ENCODE results near the gene HTR3A. TPM values are rescaled to one million over a fixed set of nuclear protein-coding genes. Genes with fewer than 3 reads are reported as not detected.

Gene HTR3A
- total RNA-seq, 2 donors from 2014 or later: not detected

DNA sequence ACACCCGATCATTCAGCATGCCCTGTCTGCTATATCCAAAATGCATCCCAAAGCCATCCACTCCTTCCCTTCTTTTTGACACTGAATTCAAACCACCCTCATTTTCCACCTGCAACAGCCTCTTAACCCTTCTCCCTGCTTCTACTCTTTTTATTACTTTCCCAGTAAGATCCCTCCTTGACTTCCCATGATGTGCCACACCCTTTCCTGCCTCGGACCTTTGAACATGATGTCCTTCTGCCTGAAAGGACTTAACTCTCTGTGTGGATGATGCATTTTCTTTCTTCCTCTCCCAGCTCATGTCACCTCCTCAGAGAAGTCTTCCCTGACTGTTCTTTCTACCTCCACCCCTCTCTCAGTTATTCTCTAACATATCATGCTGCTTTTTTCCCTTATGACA, 36.5 kb downstream of the HTR3A start:
- Mint-ChIP-seq H3K27ac (no peak overlapping the region), H3K4me1 (ENCODE audit: low read depth) (no peaks in the 10 kb centered on the region), H3K4me3 (no peak overlapping the region), H3K36me3 (ENCODE audit: insufficient read depth in 2 of 2) (no peaks in the 10 kb centered on the region), H3K9me3 (no peaks in the 10 kb centered on the region), H3K27me3 (ENCODE audit: low read depth) (peaks cover 17% of the 10 kb centered on the region)
- no peak for DNase-seq
- no peak for ATAC-seq (replicated peaks in 1 of 2)

DNA sequence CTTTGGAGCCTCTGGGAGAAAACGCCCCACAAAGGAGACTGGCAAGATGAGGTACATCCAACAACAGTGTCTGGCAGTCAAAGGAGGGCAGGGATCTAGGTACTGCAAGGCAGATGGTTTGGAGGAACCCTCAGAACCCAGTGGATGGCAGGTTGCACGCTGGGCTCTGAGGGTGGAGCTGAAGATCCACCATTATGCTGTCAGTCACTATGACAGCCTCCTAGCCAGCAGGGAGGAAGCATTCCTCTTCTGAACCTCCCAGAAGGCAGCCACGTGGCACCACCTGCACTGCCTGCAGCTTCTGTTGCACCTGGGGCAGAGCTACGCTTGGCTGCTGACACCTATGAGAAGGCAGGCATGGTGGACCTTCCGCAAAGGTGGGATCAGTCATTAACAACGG, 40.2 kb downstream of the HTR3A start:
- Mint-ChIP-seq H3K4me3 (no peak overlapping the region), H3K27ac (no peak overlapping the region), H3K27me3 (ENCODE audit: low read depth) (peaks cover 11% of the 10 kb centered on the region), H3K4me1 (ENCODE audit: low read depth) (no peaks in the 10 kb centered on the region), H3K9me3 (no peaks in the 10 kb centered on the region), H3K36me3 (ENCODE audit: insufficient read depth in 2 of 2) (no peaks in the 10 kb centered on the region)
- no peak for ATAC-seq (replicated peaks in 1 of 2)
- no peak for DNase-seq

DNA sequence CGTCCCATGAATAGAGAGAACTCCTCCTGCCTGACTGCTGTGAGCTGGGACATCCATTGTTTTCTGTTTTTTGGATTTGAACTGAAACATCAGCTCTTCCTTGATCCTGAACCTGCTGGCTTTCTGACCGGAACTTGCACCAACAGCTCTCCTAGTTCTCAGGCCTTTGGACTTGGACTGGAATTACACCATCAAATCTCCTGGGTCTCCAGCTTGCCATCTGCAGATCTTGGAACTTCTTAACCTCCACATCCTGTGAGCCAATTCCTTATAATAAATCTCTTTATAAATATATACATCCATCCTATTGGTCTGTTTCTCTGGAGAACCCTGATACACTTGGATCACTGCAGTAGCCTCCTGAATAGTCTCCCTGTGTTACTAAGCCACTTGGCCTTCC, 42.1 kb downstream of the HTR3A start:
- ATAC-seq (replicated peaks in 1 of 2) (no peak), DNase-seq (no peak)
- no peak overlapping the region for H3K27ac Mint-ChIP-seq
- no peaks in the 10 kb centered on the region for H3K36me3 Mint-ChIP-seq (ENCODE audit: insufficient read depth in 2 of 2)
- no peaks in the 10 kb centered on the region for H3K9me3 Mint-ChIP-seq
- no peaks in the 10 kb centered on the region for H3K4me1 Mint-ChIP-seq (ENCODE audit: low read depth)
- H3K4me3 Mint-ChIP-seq: no peak overlapping the region
- H3K27me3 Mint-ChIP-seq (ENCODE audit: low read depth): no peaks in the 10 kb centered on the region

DNA sequence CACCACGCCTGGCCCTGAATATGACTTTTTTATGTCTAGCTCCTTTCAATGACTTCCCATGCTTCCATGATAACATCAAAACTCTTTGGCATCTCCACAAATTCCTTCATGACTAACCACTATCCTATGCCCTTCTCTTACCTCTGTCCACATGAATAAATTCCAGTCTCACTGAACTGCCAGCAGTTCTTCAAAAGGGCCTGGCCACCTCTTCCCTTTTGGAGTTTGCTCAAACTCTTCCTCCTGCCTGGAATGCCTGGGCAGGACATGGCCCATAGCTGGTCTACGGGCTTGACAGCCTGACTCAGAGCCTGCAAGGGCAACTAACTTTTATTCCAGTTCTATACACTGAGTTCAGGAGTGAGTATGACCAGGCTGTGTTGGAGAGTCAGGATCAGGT, 42.8 kb downstream of the HTR3A start:
- no peak for ATAC-seq (replicated peaks in 1 of 2)
- Mint-ChIP-seq H3K4me1 (ENCODE audit: low read depth) (no peaks in the 10 kb centered on the region), H3K4me3 (no peak overlapping the region), H3K27ac (no peak overlapping the region), H3K27me3 (ENCODE audit: low read depth) (no peaks in the 10 kb centered on the region), H3K36me3 (ENCODE audit: insufficient read depth in 2 of 2) (no peaks in the 10 kb centered on the region), H3K9me3 (no peaks in the 10 kb centered on the region)
- no peak for DNase-seq

DNA sequence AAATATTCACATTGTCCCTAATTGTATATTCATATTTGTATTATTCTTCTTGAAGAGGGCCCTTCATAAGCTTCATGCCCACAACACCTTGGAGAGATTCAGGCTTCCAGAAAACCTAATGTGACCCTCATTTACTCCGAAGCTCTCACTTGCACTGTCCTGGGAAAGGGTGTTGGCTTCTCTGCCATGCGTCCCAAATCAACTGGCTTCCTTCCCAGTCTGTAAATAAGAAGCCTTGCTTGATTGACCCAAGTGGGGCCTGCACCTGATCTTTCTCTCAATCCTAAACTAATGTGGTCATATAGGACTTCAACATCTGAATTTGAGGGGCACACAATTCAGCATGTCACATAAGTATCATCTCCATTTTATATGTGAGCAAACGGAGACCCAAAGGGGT, 44.1 kb downstream of the HTR3A start:
- Mint-ChIP-seq H3K36me3 (ENCODE audit: insufficient read depth in 2 of 2) (no peaks in the 10 kb centered on the region), H3K27ac (no peak overlapping the region), H3K27me3 (ENCODE audit: low read depth) (no peaks in the 10 kb centered on the region), H3K9me3 (no peaks in the 10 kb centered on the region), H3K4me3 (no peak overlapping the region), H3K4me1 (ENCODE audit: low read depth) (no peaks in the 10 kb centered on the region)
- no peak for ATAC-seq (replicated peaks in 1 of 2)
- DNase-seq: no peak

DNA sequence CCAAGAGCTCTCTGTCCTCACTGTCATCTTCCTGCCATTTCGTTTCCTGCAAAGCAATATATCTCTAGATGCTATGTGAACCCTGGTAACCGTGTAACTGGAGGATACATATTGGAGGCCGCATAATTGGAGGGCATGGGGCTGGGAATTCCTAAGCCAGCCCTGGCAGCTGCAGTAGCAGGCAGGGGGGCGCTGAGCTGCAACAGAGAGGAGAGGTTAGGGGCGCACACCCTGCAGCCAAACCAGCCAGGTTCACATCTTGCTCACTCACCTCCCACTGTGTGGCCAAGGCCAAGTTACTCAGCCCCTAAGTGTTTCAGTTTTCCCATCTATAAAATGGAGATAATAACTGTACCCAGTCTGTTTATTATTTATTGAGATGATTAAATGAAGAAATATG, 44.7 kb downstream of the HTR3A start:
- no peaks in the 10 kb centered on the region for H3K9me3 Mint-ChIP-seq
- H3K4me1 Mint-ChIP-seq (ENCODE audit: low read depth): no peaks in the 10 kb centered on the region
- no peak for DNase-seq
- H3K27me3 Mint-ChIP-seq (ENCODE audit: low read depth): no peaks in the 10 kb centered on the region
- no peak overlapping the region for H3K4me3 Mint-ChIP-seq
- no peak for ATAC-seq (replicated peaks in 1 of 2)
- H3K36me3 Mint-ChIP-seq (ENCODE audit: insufficient read depth in 2 of 2): no peaks in the 10 kb centered on the region
- H3K27ac Mint-ChIP-seq: no peak overlapping the region

DNA sequence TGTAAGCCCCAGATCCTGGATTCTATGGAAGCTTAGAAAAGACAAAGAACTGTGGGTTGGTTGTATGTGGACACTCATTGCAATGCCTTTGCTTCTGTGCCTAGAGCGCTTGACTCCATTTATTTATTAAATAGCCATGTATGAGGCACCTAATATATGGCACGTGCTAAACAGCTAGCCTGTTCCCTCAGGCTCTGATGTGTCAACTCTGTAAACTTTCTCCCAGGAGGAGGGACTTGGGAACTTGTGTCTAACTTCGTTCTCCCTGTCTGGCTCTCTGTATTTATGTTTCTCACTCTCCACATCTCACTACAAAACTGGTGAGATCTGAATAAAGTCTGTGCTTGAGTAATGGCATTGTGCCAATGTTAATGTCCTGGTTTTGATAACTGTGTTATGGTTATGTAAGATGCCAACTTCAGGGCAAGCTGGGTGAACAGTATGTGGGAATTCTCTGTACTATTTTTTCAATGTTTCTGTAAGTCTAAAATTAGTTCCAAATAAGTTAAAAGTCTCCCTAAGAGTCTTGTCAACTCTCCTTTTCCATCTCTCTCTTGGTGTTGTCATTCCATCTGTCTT, 50.5 kb downstream of the HTR3A start:
- no peak for DNase-seq
- Mint-ChIP-seq H3K9me3 (no peaks in the 10 kb centered on the region), H3K36me3 (ENCODE audit: insufficient read depth in 2 of 2) (no peaks in the 10 kb centered on the region), H3K4me3 (no peak overlapping the region), H3K27ac (no peak overlapping the region), H3K4me1 (ENCODE audit: low read depth) (no peaks in the 10 kb centered on the region), H3K27me3 (ENCODE audit: low read depth) (no peaks in the 10 kb centered on the region)
- no peak for ATAC-seq (replicated peaks in 1 of 2)

DNA sequence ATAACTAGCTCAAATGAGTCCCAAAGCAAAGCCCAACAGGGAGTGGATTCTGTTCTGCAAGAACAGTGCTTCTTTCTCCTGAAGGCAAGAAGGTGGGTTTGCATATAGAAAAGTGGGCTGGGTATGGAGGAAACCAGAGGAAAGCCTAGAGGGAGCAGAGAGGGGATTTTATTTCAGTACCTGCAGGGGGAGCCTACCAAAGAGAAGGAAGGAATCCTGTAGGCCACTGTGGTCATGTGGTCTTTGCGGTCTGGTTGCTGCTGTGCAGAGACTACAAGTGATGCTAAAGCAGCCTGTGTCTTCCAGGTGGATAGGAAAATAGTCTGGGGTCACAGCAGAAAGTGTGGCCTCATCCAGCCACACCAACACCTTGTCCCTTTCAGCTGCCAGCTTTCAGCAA, 51.4 kb downstream of the HTR3A start:
- no peak overlapping the region for H3K4me3 Mint-ChIP-seq
- H3K4me1 Mint-ChIP-seq (ENCODE audit: low read depth): no peaks in the 10 kb centered on the region
- H3K9me3 Mint-ChIP-seq: no peaks in the 10 kb centered on the region
- no peak overlapping the region for H3K27ac Mint-ChIP-seq
- DNase-seq: no peak
- no peaks in the 10 kb centered on the region for H3K36me3 Mint-ChIP-seq (ENCODE audit: insufficient read depth in 2 of 2)
- H3K27me3 Mint-ChIP-seq (ENCODE audit: low read depth): no peaks in the 10 kb centered on the region
- no peak for ATAC-seq (replicated peaks in 1 of 2)

DNA sequence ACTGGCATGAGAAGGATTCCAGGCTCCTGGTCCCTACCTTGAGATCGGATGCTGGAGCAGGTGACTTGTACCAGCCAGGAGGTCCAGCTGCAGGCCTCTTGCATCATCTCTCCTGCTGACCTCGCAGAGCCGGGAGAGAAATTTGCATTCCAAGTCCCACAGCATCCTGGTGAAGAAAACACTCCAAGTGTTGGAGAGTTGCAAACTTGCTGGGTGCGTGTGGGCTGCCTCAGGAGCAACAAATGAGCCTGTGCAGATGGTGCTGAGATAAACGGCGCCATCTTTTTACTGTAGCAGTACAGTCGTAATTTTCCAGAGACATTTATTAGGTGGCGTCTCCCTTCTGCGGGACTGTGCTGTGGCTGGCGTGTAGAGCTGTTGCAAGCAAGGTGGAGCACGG, 52.5 kb downstream of the HTR3A start:
- no peak overlapping the region for H3K4me3 Mint-ChIP-seq
- H3K27ac Mint-ChIP-seq: no peak overlapping the region
- no peak for ATAC-seq (replicated peaks in 1 of 2)
- H3K9me3 Mint-ChIP-seq: no peaks in the 10 kb centered on the region
- H3K36me3 Mint-ChIP-seq (ENCODE audit: insufficient read depth in 2 of 2): no peaks in the 10 kb centered on the region
- H3K27me3 Mint-ChIP-seq (ENCODE audit: low read depth): no peaks in the 10 kb centered on the region
- no peaks in the 10 kb centered on the region for H3K4me1 Mint-ChIP-seq (ENCODE audit: low read depth)
- DNase-seq: no peak

DNA sequence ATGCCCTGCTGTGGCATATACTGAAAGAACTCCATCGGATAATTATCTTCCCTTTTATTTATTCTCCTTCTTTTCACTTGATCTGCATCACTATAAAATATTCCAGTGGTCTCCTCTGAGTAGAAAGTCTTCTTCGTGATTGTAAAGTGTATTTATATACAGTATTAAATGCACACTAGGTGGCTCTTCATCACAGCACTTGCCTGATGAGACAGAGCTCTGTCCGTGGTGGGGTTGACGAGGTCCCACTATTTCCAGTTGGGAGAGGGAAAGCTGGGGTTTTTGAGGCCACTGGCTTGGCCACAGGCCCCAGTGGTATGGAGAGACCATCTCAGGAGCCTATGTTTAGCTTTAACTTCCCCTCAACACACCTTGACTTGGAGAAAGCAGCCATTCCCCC, 53.0 kb downstream of the HTR3A start:
- ATAC-seq (replicated peaks in 1 of 2): no peak
- no peaks in the 10 kb centered on the region for H3K4me1 Mint-ChIP-seq (ENCODE audit: low read depth)
- H3K36me3 Mint-ChIP-seq (ENCODE audit: insufficient read depth in 2 of 2): no peaks in the 10 kb centered on the region
- no peak overlapping the region for H3K4me3 Mint-ChIP-seq
- no peaks in the 10 kb centered on the region for H3K27me3 Mint-ChIP-seq (ENCODE audit: low read depth)
- no peak overlapping the region for H3K27ac Mint-ChIP-seq
- no peaks in the 10 kb centered on the region for H3K9me3 Mint-ChIP-seq
- DNase-seq: no peak

DNA sequence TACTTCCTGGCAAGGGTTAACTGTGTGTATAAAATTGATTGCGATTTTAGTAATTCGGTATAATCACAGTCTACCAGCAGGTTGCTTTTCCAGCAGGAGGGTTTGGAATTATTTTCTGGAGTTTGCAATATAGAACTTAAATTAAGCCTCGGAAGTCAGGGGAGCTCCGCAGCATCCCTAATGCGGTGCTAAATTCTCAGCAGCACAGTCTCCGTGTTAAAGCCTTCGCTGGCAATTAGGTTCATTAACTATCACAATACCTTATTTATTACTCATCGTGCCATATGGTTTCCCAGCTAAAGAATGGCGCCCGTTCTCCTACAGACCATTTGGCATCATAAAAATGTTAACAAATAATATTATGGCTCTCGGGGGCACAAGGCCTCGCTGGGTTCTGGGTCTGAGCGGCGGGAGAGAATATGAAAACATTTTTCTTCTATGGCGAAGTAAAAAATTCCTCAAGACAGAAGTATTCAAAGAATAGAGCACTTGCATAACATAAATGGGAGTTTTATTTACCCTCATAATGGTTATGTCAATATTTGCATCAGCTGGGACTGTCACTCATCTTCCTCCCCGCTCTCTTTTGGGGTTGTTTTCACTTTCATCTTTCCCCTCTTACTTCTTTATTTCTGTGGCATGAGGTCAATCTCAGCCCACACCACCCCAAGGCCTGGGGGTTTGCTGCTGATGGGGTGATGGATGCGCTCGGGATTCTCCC, 56.5 kb downstream of the HTR3A start:
- no peak for ATAC-seq (replicated peaks in 1 of 2)
- H3K27ac Mint-ChIP-seq: no peak overlapping the region

DNA sequence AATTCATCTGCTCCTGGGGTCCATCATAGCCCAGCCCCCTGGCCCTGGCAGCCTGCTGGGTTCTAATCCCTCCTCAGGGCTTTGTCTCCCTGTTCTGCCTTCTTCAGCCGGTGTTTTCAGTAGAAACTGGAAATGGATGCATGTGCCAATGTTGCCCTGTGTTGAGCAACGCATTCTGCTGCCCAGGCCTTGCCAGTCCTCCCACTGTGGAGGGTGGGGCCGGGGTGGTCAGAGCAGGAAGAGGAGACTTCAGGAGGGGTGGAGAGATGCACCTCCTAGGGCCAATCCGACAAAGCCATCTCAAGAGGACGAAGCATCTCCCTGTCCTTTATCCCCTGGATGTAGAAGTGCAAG, 57.0 kb downstream of the HTR3A start:
- Mint-ChIP-seq H3K36me3 (ENCODE audit: insufficient read depth in 2 of 2) (no peaks in the 10 kb centered on the region), H3K4me3 (no peak overlapping the region)
- ATAC-seq (replicated peaks in 1 of 2): no peak

More for the DNA sequence above, 56.5 kb downstream of the HTR3A start:
- H3K27me3 Mint-ChIP-seq (ENCODE audit: low read depth): no peaks in the 10 kb centered on the region
- H3K4me3 Mint-ChIP-seq: no peak overlapping the region
- no peaks in the 10 kb centered on the region for H3K4me1 Mint-ChIP-seq (ENCODE audit: low read depth)
- H3K36me3 Mint-ChIP-seq (ENCODE audit: insufficient read depth in 2 of 2): no peaks in the 10 kb centered on the region
- no peak for DNase-seq
- H3K9me3 Mint-ChIP-seq: no peaks in the 10 kb centered on the region

DNA sequence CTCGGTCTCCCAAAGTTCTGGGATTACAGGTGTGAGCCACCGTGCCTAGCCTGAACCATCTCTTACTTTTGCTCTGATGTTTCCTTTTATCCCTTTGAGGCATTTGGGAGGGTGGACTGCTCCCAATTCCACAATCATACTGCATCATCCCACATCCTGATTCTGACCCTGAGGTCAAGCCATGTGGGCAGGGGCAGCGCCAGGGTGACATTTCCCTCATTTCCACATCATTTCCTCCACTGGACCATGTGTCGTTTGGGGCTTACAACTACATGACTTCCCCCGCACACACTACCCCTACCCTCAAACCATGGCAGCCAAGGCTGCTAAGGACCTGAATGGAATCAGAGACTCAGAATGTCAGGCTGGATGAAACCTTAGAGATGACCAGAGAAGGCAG, 58.2 kb downstream of the HTR3A start:
- Mint-ChIP-seq H3K9me3 (no peaks in the 10 kb centered on the region), H3K4me1 (ENCODE audit: low read depth) (no peaks in the 10 kb centered on the region), H3K27ac (no peak overlapping the region), H3K36me3 (ENCODE audit: insufficient read depth in 2 of 2) (no peaks in the 10 kb centered on the region), H3K4me3 (no peak overlapping the region), H3K27me3 (ENCODE audit: low read depth) (no peaks in the 10 kb centered on the region)
- ATAC-seq (replicated peaks in 1 of 2): no peak
- DNase-seq: no peak

More for the DNA sequence above, 57.0 kb downstream of the HTR3A start:
- no peak for DNase-seq
- H3K27me3 Mint-ChIP-seq (ENCODE audit: low read depth): no peaks in the 10 kb centered on the region
- H3K4me1 Mint-ChIP-seq (ENCODE audit: low read depth): no peaks in the 10 kb centered on the region
- no peak overlapping the region for H3K27ac Mint-ChIP-seq
- H3K9me3 Mint-ChIP-seq: no peaks in the 10 kb centered on the region

DNA sequence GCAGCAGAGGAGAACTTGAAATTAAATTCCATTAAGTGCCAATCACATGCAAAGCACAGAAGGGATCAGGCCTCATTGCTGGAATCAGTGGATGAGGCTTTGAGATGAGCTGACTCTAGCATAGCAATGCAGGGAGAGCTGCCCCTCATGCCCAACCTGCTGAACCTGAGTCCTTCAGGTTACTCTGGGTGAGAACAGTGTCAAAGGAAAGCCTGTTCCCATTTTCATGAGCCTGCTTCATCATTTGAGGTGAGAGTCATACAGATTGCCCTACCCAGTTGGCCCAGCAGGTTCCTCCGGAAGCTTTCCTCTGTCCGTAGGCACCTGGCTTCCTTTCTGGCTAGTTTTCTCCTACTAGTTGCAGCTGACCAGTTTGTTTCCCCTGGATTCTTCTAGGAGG, 58.7 kb downstream of the HTR3A start:
- Mint-ChIP-seq H3K9me3 (no peaks in the 10 kb centered on the region), H3K27me3 (ENCODE audit: low read depth) (no peaks in the 10 kb centered on the region), H3K36me3 (ENCODE audit: insufficient read depth in 2 of 2) (no peaks in the 10 kb centered on the region), H3K27ac (no peak overlapping the region), H3K4me3 (no peak overlapping the region), H3K4me1 (ENCODE audit: low read depth) (no peaks in the 10 kb centered on the region)
- DNase-seq: no peak
- ATAC-seq (replicated peaks in 1 of 2): no peak

Data from activated T-cell treated with anti-CD3 and anti-CD28 coated beads, Interleukin-2, amount 50 U/mL, for 72 hours (primary cell).